ENCODE data around the gene RAB6B.

RAB6B gene

DNA sequence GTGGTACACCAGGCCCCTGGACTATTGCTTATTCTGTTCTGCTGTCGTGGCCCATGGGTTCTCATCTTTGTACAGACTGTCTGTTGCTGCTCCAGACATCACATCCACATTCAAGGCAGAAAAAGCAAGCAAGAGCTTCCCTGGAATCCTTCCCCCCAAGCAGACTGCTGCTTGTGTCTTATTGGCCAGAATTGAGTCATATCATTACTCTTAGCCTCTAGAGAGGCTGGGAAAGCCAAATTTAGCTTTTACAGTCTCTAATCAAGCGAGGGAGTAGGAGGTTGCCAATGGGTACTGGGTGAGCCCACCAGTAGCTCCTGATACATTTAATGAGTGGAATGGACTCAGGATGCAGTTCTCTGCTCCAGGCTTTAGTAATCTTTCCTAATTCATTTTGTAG lies 39.4 kb downstream of the RAB6B start:
- DNase-seq (ENCODE audit: low read depth), result peak; percentile 40

GRCh38 chr3:133855772-133856171 lies 39.9 kb downstream of the RAB6B start:
- peak; percentile 18 for DNase-seq (ENCODE audit: low read depth)

GRCh38 chr3:133855002-133855370 lies 40.7 kb downstream of the RAB6B start:
- no peak for DNase-seq (ENCODE audit: low read depth)

DNA sequence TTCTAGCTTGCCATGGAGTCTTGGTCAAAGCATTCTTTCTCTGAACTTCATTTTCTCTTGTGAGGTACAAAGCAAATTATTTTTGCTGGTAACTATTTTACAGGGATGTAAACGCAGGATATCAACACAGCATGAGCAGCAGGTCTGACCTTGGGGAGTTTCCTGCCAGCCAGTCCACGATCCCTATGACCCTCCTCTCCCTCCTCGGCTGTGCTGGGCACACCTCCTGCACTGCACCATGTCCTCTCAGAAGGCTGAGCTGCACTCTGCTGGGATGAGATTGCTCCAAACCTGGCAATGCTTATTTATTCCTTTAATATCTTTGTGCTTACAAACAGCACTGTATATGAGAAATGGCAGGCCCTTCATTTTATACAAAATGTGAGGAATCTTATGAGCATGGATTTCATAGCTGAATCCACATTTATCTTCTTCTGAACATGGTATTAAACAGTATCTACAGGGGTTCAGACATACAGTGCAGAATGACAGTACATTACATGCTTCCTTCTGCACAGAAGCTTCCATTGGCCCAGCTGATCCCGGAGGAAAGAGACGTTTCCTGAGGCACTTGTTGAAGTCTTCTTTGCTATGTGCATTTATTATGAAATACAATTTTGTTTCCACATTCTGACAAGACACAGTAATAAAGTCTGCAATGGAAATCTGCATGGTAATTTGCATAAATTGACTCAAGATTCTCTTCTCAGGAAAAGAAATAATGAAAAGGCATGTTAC lies 41.2 kb downstream of the RAB6B start:
- no peak for DNase-seq (ENCODE audit: low read depth)

DNA sequence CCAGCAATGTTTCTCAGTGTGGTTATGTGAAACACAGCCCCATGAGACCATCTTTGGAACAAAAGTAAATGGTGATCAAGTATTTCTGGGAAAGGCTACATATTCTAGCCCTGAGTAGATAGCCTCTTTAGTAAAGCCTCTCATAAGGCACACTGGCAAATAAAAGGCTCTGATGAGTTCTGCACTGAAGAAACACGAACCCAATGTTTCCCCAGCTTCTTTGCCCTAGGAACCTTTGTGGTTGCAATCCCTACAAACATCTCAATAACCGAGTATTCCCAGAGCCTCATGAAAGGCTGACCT lies 41.8 kb downstream of the RAB6B start:
- peak; percentile 49 for DNase-seq (ENCODE audit: low read depth)

- DNase-seq (ENCODE audit: low read depth), result no peak
Observed at GRCh38 chr3:133853063-133853924, 42.4 kb downstream of the RAB6B start.

DNA sequence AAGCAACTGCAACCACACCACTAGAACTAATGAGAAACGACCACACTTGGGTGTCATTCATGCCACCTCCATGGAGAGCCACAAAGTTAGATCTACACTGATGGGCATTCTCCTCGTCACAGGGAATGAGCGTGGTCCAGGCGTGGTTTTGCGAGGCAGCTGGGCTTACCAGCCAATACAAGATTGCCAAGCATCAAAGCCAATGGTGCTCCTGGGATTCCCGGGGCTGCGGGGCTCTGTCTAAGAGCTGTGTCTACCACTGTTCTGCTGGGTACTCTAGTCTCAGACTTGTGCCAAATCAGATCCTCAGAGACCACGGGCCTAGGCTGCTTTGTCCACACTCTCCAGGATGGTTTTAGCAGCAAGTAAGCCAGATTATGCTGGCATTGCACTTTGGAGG lies 43.8 kb downstream of the RAB6B start:
- no peak for DNase-seq (ENCODE audit: low read depth)

- DNase-seq (ENCODE audit: low read depth), result no peak
Observed at GRCh38 chr3:133851266-133851906, 44.3 kb downstream of the RAB6B start.

GRCh38 chr3:133850034-133850433 lies 45.6 kb downstream of the RAB6B start:
- DNase-seq (ENCODE audit: low read depth), result no peak

GRCh38 chr3:133849346-133849745 lies 46.3 kb downstream of the RAB6B start:
- DNase-seq (ENCODE audit: low read depth), result no peak

DNA sequence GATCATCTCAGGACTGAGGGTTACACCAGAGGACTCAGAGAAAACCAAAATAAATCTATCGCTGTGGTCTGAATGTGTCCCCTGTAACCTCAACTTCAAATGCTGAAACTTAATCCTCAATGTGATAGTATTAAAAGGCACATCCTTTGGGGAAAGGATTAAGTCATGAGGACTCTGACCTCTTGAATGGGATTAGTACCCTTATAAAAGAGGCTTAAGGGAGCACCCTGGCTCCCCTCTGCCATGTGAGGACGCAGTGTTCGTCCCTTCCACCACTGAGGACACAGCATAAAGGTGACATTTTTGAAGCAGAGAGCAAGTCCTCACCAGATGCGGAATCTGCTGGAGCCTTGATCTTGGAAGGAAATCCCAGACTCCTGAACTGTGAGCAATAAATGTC lies 50.6 kb downstream of the RAB6B start:
- no peak for DNase-seq (ENCODE audit: low read depth)

DNA sequence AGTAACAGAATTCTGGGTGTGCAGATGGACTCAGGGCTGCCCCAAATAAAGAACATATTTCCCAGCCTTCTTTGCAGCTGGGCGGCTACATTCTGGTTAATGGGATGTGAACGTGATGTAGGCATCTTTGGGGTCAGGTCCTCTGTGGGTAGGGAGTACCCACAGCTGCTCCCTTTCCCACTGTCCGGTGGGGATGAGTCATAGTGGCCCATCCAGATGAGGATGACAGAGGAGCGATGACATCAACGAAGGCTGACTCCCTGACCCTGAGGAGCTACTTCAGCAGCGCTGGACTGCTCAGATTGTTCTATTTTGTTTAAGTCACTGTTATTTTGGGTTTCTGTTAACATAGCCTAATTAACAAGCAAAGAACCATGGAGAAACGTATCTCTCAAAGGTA lies 52.0 kb downstream of the RAB6B start:
- peak; percentile 75 for DNase-seq (ENCODE audit: low read depth)

DNA sequence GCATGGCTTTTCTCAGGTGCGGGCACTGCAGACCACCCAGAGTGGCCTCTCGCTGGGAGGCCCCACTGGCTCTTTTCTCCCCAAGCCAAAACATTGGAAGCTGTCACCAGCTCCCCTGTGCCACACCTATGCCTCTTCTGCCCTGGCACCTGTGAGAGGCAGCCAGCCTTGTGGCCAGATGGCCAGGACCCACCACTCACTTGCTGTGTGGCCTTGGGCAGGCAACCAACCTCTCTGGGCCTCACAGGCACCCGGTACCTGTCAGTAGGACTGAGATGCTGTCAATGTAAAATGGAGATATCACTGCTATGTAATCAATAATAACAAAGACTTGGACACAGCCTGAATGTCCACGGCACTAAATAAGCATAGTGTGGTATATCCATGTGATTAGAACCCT lies 53.5 kb downstream of the RAB6B start:
- no peak for DNase-seq (ENCODE audit: low read depth)

GRCh38 chr3:133841196-133841595 lies 54.5 kb downstream of the RAB6B start:
- DNase-seq (ENCODE audit: low read depth), result no peak

GRCh38 chr3:133840767-133841166 lies 54.9 kb downstream of the RAB6B start:
- DNase-seq (ENCODE audit: low read depth), result no peak

DNA sequence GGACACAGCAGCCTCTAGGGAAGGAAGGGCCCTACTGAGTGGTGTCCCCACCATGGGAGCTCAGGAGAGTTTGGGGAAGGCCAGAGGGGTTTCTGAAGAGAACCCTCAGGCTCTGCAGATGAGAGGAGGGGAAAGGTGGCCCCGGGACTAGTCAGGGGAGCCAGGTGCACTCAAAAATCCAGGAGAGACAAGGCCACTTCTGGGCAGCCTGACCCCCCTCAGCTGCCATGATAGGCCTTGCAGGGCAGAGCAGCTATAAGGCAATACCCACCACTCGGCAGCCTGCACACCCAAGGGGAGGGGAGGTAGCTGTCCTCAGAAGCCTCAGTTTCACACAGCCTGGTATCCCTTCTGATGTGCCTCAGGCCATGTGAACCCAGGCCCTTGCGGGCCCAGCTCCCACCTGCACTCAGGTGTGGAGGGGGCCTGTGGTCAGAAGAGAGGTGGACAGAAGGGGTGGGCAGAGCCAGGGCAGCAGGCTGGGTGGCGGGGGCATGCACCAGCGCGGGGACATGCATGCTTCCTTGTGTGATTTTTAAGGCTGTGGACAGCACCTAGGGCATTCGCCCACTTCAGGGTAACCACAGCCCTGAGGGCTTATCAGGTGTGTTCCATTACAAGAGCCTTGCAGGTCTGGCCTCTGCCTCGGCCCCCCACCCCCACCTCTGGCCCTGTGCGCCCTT lies 55.5 kb downstream of the RAB6B start:
- no peak for DNase-seq (ENCODE audit: low read depth)

GRCh38 chr3:133838916-133839800 lies 56.5 kb downstream of the RAB6B start:
- DNase-seq (ENCODE audit: low read depth), result no peak

DNA sequence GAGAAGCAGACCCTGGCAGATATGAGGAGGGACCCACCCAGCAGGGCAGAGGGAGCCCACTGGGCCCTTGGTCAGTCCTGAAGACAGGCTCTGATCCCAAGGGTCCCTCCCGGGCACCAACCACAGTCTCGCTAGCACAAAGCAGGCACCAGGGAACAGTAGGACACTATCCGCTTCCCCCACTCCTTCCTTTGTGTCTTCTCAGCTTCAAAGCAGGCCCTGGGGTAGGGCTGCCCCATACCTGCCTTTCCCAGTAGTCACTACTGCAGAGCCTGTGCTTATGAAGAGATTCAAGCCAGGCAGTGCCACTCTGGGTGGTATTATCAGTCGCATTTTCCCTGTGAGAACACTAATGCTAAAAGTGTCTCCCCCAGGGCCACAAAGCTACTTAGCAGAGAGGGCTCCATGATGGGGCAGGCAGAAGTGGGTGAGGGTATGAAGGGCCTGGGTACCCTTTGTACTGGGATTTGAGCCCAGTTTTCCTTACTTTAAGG lies 57.3 kb downstream of the RAB6B start:
- DNase-seq (ENCODE audit: low read depth), result no peak

DNA sequence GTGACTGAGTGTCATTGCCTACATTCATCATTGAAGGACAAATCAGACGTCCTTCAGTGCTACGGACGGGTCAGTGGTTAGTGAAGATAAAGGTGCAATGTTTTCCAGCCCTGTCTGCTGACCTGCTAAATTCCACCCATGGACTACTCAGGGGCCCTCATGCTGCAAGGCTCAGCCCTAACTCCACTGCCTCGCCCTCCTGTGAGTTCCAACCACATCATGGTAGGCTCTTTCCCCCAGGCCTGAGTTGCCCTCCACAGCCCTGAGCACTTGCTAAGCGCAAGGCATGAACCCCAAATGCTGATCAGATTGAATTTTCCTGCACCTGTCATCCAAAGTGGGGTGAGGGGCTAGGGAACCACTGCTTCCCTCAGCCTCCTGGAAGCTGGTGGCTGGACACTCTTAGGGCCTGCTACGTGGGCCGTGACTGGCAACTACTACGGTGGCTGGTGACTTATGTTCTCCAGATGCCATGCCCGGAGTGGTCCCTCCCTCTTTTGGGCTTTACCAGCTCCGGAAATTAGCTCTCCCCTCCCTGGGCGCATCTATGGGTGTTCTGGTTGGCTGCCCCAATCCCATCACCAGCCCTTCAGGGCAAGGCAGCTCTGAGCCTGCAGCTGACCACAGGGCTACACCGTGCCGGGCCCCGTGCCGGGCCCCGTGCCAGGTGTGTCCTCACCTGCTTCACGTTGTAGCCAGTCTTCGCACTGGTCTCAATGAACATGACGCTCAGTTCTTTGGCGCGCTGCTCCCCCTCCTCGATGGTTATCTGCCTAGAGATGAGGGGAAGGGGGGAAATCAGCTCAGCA lies 58.0 kb downstream of the RAB6B start:
- no peak for DNase-seq (ENCODE audit: low read depth)

GRCh38 chr3:133836497-133837158 lies 59.1 kb downstream of the RAB6B start:
- DNase-seq (ENCODE audit: low read depth), result no peak

Data from stromal cell of bone marrow (primary cell).